PC-9 (cell line): ENCODE results near the gene MMP2. TPM values are rescaled to one million over a fixed set of nuclear protein-coding genes. Genes with fewer than 3 reads are reported as not detected.

Experiments
- BruUV-seq: library from RNA; stranded (reverse); fragments of 400-500 nt; replicated peaks from 2 replicates; lab custom pipeline; 2021; lab: Mats Ljungman, UMichigan
- CTCF ChIA-PET: fragments of 300-600 bp; sonication (Branson Sonifier 250); formaldehyde crosslinking; loops from one replicate; lab custom pipeline; 2022; ENCODE audit warnings: antibody characterized with exemption; lab: Charles Lee
- POLR2A ChIA-PET: fragments of 300-600 bp; sonication (Branson Sonifier 250); formaldehyde crosslinking; loops from one replicate; lab custom pipeline; 2022; ENCODE audit warnings: antibody characterized with exemption; ENCODE audit not compliant: unreplicated experiment; lab: Charles Lee
- DNase-seq, 2 experiments: peaks; one replicate each; pipeline versions ENCODE4 v3.0.0 to v3.0.0-alpha.2; 2015 to 2022; ENCODE audit warnings: mixed read lengths in 1 of 2
- H2AFZ ChIP-seq: fragments of 200-600 bp; sonication (generic); 2 replicates; pipeline ENCODE4 v1.8.1; 2017; ENCODE audit warnings: antibody characterized with exemption
- H3F3A ChIP-seq: fragments of 200-600 bp; sonication (generic); 2 replicates; pipeline ENCODE4 v1.8.1; 2017; ENCODE audit warnings: antibody characterized with exemption, mild to moderate bottlenecking, low read depth; ENCODE audit not compliant: insufficient read depth
- H3K27ac ChIP-seq: fragments of 200-600 bp; sonication (generic); 2 replicates; pipeline ENCODE4 v1.6.1; 2016; ENCODE audit warnings: mixed run types
- H3K27me3 ChIP-seq: fragments of 200-600 bp; sonication (generic); 2 replicates; pipeline ENCODE4 v1.6.1; 2016; ENCODE audit warnings: low read depth, mixed run types; ENCODE audit not compliant: insufficient read depth
- H3K36me3 ChIP-seq: fragments of 200-600 bp; sonication (generic); 2 replicates; pipeline ENCODE4 v1.6.1; 2016; ENCODE audit warnings: low read depth, mixed run types
- H3K4me1 ChIP-seq: fragments of 200-600 bp; sonication (generic); replicated peaks from 2 replicates; pipeline ENCODE4 v1.6.1; 2016; ENCODE audit warnings: mixed run types; ENCODE audit not compliant: insufficient read depth
- H3K4me2 ChIP-seq: fragments of 200-600 bp; sonication (generic); 2 replicates; pipeline ENCODE4 v1.6.1; 2017; ENCODE audit warnings: mixed run types
- H3K4me3 ChIP-seq: fragments of 200-600 bp; sonication (generic); 2 replicates; pipeline ENCODE4 v1.6.1; 2016; ENCODE audit warnings: mixed run types
- H3K79me2 ChIP-seq: fragments of 200-600 bp; sonication (generic); 2 replicates; pipeline ENCODE4 v1.6.1; 2017; ENCODE audit warnings: low read depth, mixed run types
- H3K9me2 ChIP-seq: fragments of 200-600 bp; sonication (generic); 2 replicates; pipeline ENCODE4 v1.8.1; 2017; ENCODE audit warnings: mild to moderate bottlenecking; ENCODE audit not compliant: insufficient read depth
- H3K9me3 ChIP-seq: fragments of 200-600 bp; sonication (generic); 2 replicates; pipeline ENCODE4 v1.8.1; 2016; ENCODE audit warnings: low read depth; ENCODE audit not compliant: insufficient read depth
- H4K20me1 ChIP-seq: fragments of 200-600 bp; sonication (generic); 2 replicates; pipeline ENCODE4 v1.8.1; 2017; ENCODE audit not compliant: insufficient read depth
- CTCF ChIP-seq: fragments of 200-600 bp; sonication (generic); conservative IDR thresholded peaks from 2 replicates; pipeline ENCODE4 v1.6.1; 2017; ENCODE audit warnings: mixed run types, antibody characterized with exemption, mild to moderate bottlenecking, moderate library complexity
- EZH2 ChIP-seq: fragments of 200-600 bp; sonication (generic); IDR thresholded peaks from 2 replicates; pipeline ENCODE4 v1.8.0; 2017; ENCODE audit warnings: antibody characterized with exemption, low read depth
- intact Hi-C: fragments of 100-400 bp; cut with micrococcal nuclease; formaldehyde crosslinking; loops from one replicate; pipeline ENCODE4 v1.10.0; 2022; ENCODE audit not compliant: unreplicated experiment
- total RNA-seq: library from RNA; stranded (reverse); gene quantifications from 2 replicates; pipeline ENCODE4 v1.2.3, GENCODE V29; 2021

Gene MMP2
- total RNA-seq, 1 experiment from 2014 or later: 0.50 TPM

DNA sequence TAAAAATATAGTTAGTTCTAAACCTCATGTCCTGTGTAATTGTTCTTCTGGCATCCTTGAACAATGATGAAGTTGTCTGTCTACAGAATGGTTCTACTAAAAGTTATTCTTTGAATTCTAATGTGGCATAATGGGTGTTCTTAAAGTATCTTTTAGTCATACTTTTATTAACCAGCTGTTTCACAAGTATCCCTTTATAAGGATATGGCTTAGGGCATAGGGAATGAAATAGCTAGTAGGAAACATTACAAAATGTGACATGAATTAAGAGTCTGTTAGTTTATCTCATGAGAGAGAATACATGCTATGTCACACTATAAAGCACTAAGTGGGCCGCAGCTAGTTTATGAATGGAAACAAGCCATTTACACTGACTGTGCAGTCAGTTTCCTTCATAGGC, 61.2 kb downstream of the MMP2 start:
- ChIA-PET CTCF (no interaction called here), POLR2A (interaction anchor here (0.6 kb wide), 1 partner anchor 24 kb away, joined by 4 read pairs; no protein-coding TSS in a partner anchor)
- no peak overlapping the region for H3K27ac ChIP-seq
- no peak for TF ChIP-seq CTCF
- TF ChIP-seq EZH2: no peak
- peaks cover 10% of the 10 kb centered on the region; the same call in 1 of the 2 replicates for H3K4me1 ChIP-seq
- H3K4me3 ChIP-seq: no peak overlapping the region
- no peaks in the 10 kb centered on the region for H4K20me1 ChIP-seq
- intact Hi-C loops: no loop called here
- H3K9me2 ChIP-seq: no peaks in the 10 kb centered on the region
- H3K79me2 ChIP-seq: no peaks in the 10 kb centered on the region
- H3K27me3 ChIP-seq: no peaks in the 10 kb centered on the region
- 0 out of 2 replicates have a peak, but pooled peaks cover under 1% of the 10 kb centered on the region for H3K36me3 ChIP-seq
- no peak for DNase-seq
- no peak overlapping the region for H3K4me2 ChIP-seq
- H2AFZ ChIP-seq: no peak overlapping the region
- H3K9me3 ChIP-seq: no peaks in the 10 kb centered on the region
- peaks cover 7% of the 10 kb centered on the region; the same call in 1 of the 2 replicates for H3F3A ChIP-seq
- no TSS peak for BruUV-seq

- peaks cover 7% of the 10 kb centered on the region; the same call in 1 of the 2 replicates for H3F3A ChIP-seq
- H3K27me3 ChIP-seq: no peaks in the 10 kb centered on the region
- H3K9me3 ChIP-seq: no peaks in the 10 kb centered on the region
- H3K4me3 ChIP-seq: no peak overlapping the region
- no TSS peak for BruUV-seq
- H2AFZ ChIP-seq: no peak overlapping the region
- 0 out of 2 replicates have a peak, but pooled peaks cover 3% of the 10 kb centered on the region for H3K36me3 ChIP-seq
- no peaks in the 10 kb centered on the region for H4K20me1 ChIP-seq
- 0 out of 2 replicates have a peak overlapping the region, but pooled peaks have one; percentile 1 for H3K27ac ChIP-seq
- H3K4me1 ChIP-seq: peaks cover 10% of the 10 kb centered on the region; the same call in 1 of the 2 replicates
- CTCF ChIA-PET: no interaction called here
- no peak for DNase-seq
- no peaks in the 10 kb centered on the region for H3K9me2 ChIP-seq
- H3K4me2 ChIP-seq: peak overlapping the region; percentile 1; the same call in 1 of the 2 replicates
- TF ChIP-seq EZH2: no peak
- TF ChIP-seq CTCF: no peak
- H3K79me2 ChIP-seq: no peaks in the 10 kb centered on the region
- intact Hi-C loops: loop anchor here (1.0 to 2.0 kb wide), 4 partner anchors 48 to 161 kb away; no protein-coding TSS in a partner anchor
- POLR2A ChIA-PET: no interaction called here
Measured at GRCh38 chr16:55542459-55543082, 63.6 kb downstream of the MMP2 start.

- H3K9me2 ChIP-seq: no peaks in the 10 kb centered on the region
- DNase-seq: peak in 1 of 2 experiments; percentile 47
- BruUV-seq: no TSS peak
- H4K20me1 ChIP-seq: no peaks in the 10 kb centered on the region
- H3K27me3 ChIP-seq: no peaks in the 10 kb centered on the region
- H3K79me2 ChIP-seq: no peaks in the 10 kb centered on the region
- peaks cover 7% of the 10 kb centered on the region; the same call in 1 of the 2 replicates for H3F3A ChIP-seq
- H2AFZ ChIP-seq: no peak overlapping the region
- H3K36me3 ChIP-seq: 0 out of 2 replicates have a peak, but pooled peaks cover 3% of the 10 kb centered on the region
- no peak overlapping the region for H3K4me3 ChIP-seq
- no peak overlapping the region for H3K27ac ChIP-seq
- no peaks in the 10 kb centered on the region for H3K9me3 ChIP-seq
- no peak overlapping the region for H3K4me2 ChIP-seq
- CTCF ChIA-PET: interaction anchor here (2.1 kb wide), 1 partner anchor 79 kb away, joined by 8 read pairs; no protein-coding TSS in a partner anchor
- TF ChIP-seq CTCF (peak; percentile 74), EZH2 (no peak)
- H3K4me1 ChIP-seq: peaks cover 10% of the 10 kb centered on the region; the same call in 1 of the 2 replicates
- POLR2A ChIA-PET: no interaction called here
- intact Hi-C loops: loop anchor here (1.0 to 2.0 kb wide), 2 partner anchors 49 to 78 kb away; no protein-coding TSS in a partner anchor
Measured at GRCh38 chr16:55543472-55543871, 64.5 kb downstream of the MMP2 start.
